ENCODE results near the gene PRAC2. TPM values are rescaled to one million over a fixed set of nuclear protein-coding genes. Genes with fewer than 3 reads are reported as not detected.

Gene PRAC2
- total and polyA plus RNA-seq, 4 donors: not detected

DNA sequence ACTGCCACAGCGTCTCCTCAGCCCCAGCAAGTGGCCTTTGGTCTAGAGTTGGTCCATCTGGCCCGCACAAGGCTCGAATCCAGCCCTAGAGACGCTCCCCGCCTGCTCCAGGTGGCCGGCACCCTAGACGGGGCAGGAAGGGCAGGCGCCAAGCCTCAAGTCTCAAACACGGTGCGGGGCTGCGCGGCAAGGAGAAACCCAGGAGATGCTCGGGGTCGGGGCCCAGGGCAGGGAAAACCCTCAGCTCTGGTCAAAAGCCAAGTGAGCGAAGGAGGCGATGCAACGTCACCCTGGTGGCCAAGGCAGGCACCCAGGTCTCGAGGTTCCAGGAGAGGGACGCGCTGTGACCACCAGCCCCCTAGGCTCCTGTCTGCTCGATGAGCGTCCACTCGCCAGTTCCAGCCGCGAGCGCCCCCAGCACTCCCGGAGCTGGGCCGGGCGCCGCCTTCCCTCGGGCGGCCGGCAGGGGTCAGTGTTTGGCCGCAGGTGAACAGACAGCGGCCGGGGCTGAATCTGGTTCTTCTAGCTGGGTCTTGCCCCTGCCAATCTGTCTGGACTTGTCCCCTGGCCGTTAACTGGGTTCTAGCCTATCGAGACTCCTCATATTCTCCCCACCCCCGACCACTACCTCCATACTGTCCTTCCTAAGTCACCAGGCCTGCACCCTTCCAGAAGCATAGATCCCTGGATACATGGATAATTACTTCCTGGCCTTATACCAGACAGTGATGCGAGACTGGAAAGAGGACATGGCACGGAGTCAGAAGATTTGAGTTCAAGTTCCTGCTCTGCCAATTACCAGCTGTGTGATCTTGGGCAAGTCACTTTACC is 44.6 kb upstream of the PRAC2 start:
- WGBS: 6% methylated on average over 41 of the region's 41 CpGs
- Histone ChIP-seq H3K4me1 (ENCODE audit: control insufficient read depth in 4 of 4, insufficient read depth in 4 of 4, low read length in 3 of 4) (no peaks in the 10 kb centered on the region), H3K36me3 (ENCODE audit: control insufficient read depth in 4 of 4, insufficient read depth in 3 of 4, low read depth in 1 of 4, low read length in 3 of 4) (no peaks in the 10 kb centered on the region), H3K27ac (ENCODE audit: low read depth in 1 of 2, low read length in 2 of 2) (no peak overlapping the region), H3K27me3 (ENCODE audit: control insufficient read depth in 4 of 4, insufficient read depth in 4 of 4, low read length in 3 of 4) (peaks cover 0 to 8% (median under 1%) of the 10 kb centered on the region in 4 donors), H3K9ac (ENCODE audit: low read depth in 1 of 2, low read length in 2 of 2) (no peak overlapping the region), H3K4me3 (ENCODE audit: low read depth in 1 of 3, low read length in 3 of 3) (no peak overlapping the region), H3K9me3 (ENCODE audit: control insufficient read depth in 4 of 4, low read length in 3 of 4) (no peaks in the 10 kb centered on the region)
- peak; percentile 78 for DNase-seq (ENCODE audit: low spot score)
- TF ChIP-seq RAD21 (IDR thresholded peaks at IDR 0.05) (peak; percentile 78 to 82), RXRA (IDR thresholded peaks at IDR 0.05) (no peak), TAF1 (conservative IDR thresholded peaks at IDR 0.05) (no peak), HNF4A (conservative IDR thresholded peaks at IDR 0.05) (no peak), SP1 (IDR thresholded peaks at IDR 0.05) (no peak)
- TF ChIP-seq, protein P1, sequence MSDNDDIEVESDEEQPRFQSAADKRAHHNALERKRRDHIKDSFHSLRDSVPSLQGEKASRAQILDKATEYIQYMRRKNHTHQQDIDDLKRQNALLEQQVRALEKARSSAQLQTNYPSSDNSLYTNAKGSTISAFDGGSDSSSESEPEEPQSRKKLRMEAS (IDR thresholded peaks at IDR 0.05): no peak
- TF ChIP-seq, protein P2, sequence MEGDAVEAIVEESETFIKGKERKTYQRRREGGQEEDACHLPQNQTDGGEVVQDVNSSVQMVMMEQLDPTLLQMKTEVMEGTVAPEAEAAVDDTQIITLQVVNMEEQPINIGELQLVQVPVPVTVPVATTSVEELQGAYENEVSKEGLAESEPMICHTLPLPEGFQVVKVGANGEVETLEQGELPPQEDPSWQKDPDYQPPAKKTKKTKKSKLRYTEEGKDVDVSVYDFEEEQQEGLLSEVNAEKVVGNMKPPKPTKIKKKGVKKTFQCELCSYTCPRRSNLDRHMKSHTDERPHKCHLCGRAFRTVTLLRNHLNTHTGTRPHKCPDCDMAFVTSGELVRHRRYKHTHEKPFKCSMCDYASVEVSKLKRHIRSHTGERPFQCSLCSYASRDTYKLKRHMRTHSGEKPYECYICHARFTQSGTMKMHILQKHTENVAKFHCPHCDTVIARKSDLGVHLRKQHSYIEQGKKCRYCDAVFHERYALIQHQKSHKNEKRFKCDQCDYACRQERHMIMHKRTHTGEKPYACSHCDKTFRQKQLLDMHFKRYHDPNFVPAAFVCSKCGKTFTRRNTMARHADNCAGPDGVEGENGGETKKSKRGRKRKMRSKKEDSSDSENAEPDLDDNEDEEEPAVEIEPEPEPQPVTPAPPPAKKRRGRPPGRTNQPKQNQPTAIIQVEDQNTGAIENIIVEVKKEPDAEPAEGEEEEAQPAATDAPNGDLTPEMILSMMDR (IDR thresholded peaks at IDR 0.05; ENCODE audit: low read depth, low read length, missing input control): peak; percentile 82

DNA sequence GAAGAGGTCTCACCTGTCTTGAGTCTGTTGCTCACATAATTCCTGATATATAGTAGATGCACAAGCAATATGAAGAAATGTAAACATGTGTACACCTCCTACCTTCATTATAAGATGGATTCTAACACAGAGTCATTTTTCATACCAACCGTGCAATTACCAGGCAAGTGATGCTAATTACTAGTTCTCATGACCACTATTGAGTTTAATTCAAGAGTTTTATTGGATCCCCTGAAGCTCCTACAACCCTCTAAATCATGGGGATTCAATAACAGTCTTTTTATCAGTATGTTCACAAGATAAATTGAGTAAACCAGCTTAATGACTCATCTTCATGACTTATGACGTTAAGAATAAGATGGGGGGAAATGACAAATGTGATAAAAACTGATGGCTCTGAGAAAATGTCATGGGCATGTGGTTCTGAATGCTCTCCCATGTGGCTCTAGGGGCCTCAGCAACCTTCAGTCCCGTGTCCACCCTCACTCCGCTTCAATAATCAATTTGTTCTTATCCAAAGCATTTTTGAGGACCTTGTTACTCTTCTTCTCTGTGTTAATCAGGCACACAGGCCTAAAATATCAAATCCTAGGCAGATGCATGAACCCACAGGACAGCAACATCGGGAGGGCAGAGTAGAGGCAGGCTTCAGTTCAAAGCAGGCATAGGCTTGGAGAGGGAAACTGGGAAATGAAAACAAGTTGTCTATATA is 43.4 kb upstream of the PRAC2 start:
- no peak for DNase-seq (ENCODE audit: low spot score)
- no peaks in the 10 kb centered on the region for H3K9me3 ChIP-seq (ENCODE audit: control insufficient read depth in 4 of 4, low read length in 3 of 4)
- WGBS: 90% methylated on average over 5 of the region's 5 CpGs
- H3K27me3 ChIP-seq (ENCODE audit: control insufficient read depth in 4 of 4, insufficient read depth in 4 of 4, low read length in 3 of 4): peaks cover 0 to 8% (median under 1%) of the 10 kb centered on the region in 4 donors
- no peaks in the 10 kb centered on the region for H3K36me3 ChIP-seq (ENCODE audit: control insufficient read depth in 4 of 4, insufficient read depth in 3 of 4, low read depth in 1 of 4, low read length in 3 of 4)
- H3K4me1 ChIP-seq (ENCODE audit: control insufficient read depth in 4 of 4, insufficient read depth in 4 of 4, low read length in 3 of 4): no peaks in the 10 kb centered on the region
- TF ChIP-seq FOXA2 (IDR thresholded peaks at IDR 0.05) (no peak), RXRA (IDR thresholded peaks at IDR 0.05) (no peak), HNF4A (conservative IDR thresholded peaks at IDR 0.05) (no peak), SP1 (IDR thresholded peaks at IDR 0.05) (no peak), RAD21 (IDR thresholded peaks at IDR 0.05) (no peak), YY1 (IDR thresholded peaks at IDR 0.05) (no peak), TAF1 (conservative IDR thresholded peaks at IDR 0.05) (no peak), EGR1 (IDR thresholded peaks at IDR 0.05; ENCODE audit: low read depth in 2 of 2) (no peak), GABPA (IDR thresholded peaks at IDR 0.05 in 1 of 2, conservative IDR thresholded peaks at IDR 0.05 in 1 of 2) (no peak)
- TF ChIP-seq, protein P3, sequence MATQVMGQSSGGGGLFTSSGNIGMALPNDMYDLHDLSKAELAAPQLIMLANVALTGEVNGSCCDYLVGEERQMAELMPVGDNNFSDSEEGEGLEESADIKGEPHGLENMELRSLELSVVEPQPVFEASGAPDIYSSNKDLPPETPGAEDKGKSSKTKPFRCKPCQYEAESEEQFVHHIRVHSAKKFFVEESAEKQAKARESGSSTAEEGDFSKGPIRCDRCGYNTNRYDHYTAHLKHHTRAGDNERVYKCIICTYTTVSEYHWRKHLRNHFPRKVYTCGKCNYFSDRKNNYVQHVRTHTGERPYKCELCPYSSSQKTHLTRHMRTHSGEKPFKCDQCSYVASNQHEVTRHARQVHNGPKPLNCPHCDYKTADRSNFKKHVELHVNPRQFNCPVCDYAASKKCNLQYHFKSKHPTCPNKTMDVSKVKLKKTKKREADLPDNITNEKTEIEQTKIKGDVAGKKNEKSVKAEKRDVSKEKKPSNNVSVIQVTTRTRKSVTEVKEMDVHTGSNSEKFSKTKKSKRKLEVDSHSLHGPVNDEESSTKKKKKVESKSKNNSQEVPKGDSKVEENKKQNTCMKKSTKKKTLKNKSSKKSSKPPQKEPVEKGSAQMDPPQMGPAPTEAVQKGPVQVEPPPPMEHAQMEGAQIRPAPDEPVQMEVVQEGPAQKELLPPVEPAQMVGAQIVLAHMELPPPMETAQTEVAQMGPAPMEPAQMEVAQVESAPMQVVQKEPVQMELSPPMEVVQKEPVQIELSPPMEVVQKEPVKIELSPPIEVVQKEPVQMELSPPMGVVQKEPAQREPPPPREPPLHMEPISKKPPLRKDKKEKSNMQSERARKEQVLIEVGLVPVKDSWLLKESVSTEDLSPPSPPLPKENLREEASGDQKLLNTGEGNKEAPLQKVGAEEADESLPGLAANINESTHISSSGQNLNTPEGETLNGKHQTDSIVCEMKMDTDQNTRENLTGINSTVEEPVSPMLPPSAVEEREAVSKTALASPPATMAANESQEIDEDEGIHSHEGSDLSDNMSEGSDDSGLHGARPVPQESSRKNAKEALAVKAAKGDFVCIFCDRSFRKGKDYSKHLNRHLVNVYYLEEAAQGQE (IDR thresholded peaks at IDR 0.05): no peak
- TF ChIP-seq, protein P2 (IDR thresholded peaks at IDR 0.05; ENCODE audit: low read depth, low read length, missing input control): no peak
- TF ChIP-seq, protein P1 (IDR thresholded peaks at IDR 0.05): no peak
- TF ChIP-seq, protein P4, sequence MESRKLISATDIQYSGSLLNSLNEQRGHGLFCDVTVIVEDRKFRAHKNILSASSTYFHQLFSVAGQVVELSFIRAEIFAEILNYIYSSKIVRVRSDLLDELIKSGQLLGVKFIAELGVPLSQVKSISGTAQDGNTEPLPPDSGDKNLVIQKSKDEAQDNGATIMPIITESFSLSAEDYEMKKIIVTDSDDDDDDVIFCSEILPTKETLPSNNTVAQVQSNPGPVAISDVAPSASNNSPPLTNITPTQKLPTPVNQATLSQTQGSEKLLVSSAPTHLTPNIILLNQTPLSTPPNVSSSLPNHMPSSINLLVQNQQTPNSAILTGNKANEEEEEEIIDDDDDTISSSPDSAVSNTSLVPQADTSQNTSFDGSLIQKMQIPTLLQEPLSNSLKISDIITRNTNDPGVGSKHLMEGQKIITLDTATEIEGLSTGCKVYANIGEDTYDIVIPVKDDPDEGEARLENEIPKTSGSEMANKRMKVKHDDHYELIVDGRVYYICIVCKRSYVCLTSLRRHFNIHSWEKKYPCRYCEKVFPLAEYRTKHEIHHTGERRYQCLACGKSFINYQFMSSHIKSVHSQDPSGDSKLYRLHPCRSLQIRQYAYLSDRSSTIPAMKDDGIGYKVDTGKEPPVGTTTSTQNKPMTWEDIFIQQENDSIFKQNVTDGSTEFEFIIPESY (IDR thresholded peaks at IDR 0.05): no peak
- H3K9ac ChIP-seq (ENCODE audit: low read depth in 1 of 2, low read length in 2 of 2): no peak overlapping the region
- no peak overlapping the region for H3K27ac ChIP-seq (ENCODE audit: low read depth in 1 of 2, low read length in 2 of 2)
- no peak overlapping the region for H3K4me3 ChIP-seq (ENCODE audit: low read depth in 1 of 3, low read length in 3 of 3)
